SIG-M5 treated with dmso at 0.1 percent for 504 hours (cell line): Measurements from ENCODE around the gene DTHD1.

Experiments
- DNase-seq: peaks from one replicate; lab custom pipeline; 2025; ENCODE audit not compliant: unreplicated experiment; lab: John Stamatoyannopoulos, UW

The DTHD1 gene

DNA sequence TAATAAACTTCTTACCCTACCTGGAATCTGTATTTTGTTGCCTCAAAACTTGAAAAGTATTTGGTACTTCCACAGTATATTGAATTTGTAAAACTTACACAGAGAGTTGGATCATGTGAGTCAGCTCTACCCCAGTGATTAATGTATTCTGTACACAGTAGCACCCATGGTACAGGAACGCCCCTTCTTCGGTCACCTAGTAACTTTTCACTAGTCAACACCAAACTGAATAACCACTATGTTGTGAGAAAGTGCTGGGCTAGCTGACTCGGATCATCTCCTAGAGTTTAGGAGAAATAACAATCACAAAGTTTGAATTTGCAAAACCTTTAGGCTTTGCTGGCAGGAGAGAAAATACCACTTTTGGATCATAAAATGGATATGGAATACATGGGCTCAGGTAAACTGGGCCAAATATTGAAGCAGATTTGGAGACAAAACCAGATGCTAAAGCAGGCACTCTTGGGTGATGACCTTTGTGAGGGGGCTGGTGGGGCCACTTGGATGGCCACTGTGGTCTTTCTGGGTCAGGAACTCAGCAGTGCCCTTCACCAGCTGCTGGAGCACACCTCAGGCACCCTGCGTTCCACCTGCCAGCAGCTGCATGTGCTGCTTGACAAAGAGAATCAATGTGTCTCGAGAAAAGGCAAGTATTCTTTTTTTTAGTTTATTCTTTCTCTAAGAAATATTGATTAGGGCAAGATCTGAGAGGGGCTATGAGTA, at the start of gene DTHD1:
Gene DTHD1, plus strand, starts transcription at position 233 of the 723 bp plus-strand sequence. Its CDS starts 143 bp downstream, at position 376.
- no peak for DNase-seq

DNA sequence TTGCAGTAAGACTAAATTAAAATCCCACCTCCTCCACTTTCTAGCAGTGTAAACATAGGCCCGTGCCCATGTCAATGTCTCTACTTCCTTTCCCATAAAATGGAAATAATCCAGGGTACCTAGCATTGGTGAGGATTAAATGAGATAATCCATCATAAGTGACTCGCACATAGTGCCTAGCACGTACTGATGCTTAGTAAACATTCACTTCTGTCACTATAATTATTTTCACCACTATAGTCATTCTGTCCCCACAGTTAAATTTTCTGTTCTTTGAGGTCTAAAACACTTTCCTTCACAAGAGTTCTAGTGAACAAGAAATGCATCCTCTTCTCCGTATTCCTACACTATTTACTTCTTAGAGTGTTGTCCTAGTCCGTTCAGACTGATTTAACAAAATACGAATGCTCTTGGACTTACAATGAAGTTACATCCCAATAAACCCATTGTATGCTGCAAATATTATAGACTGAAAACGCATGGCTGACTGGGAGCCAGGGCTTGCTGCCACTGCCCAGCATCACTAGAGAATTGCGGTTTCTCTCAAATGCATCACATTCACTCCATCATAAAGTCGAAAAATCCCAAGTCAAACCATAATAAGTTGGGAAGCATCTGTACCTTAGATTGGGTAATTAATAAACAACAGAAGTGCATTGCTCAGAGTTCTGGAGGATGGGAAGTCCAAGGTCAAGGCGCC, 47.7 kb upstream of the DTHD1 start:
- DNase-seq, result no peak

DNA sequence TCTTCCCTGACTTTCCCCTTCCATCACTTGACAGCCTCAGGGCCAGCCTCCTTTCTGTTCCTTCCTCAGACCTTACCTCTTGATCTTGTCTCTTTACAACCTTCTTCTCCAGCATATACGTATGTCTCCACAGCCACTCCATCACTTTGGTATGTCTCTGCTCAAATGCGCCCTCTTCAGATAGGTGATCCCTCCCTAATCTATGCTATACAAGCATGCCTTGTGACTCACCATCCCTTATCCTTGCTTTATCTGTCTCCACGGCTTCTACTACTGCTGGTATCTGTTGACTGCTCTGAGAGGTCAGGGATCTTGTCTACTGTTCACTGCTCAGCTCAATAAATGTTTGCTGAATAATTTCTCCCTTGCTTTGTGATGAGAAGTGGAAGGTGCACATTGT, 46.1 kb upstream of the DTHD1 start:
- DNase-seq, result peak; percentile 29

DNA sequence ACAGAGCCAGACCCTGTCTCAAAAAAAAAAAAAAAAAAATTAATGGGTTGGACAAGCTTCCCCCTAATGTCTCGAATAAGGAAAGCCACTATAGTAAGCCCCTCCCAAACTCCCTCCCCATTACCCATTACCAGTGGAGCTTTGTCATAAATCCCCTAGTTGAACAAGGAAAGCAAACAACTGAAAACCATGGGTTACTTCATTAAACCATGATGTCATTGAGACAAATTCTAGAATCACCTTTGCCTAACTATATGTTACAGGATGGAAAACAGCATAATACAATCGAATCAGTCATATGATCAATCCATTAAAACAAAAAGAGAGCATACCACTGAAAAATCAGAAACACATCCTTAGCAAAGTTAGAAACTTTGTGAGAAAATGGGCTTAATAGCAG, 45.3 kb upstream of the DTHD1 start:
- DNase-seq, result no peak

DNA sequence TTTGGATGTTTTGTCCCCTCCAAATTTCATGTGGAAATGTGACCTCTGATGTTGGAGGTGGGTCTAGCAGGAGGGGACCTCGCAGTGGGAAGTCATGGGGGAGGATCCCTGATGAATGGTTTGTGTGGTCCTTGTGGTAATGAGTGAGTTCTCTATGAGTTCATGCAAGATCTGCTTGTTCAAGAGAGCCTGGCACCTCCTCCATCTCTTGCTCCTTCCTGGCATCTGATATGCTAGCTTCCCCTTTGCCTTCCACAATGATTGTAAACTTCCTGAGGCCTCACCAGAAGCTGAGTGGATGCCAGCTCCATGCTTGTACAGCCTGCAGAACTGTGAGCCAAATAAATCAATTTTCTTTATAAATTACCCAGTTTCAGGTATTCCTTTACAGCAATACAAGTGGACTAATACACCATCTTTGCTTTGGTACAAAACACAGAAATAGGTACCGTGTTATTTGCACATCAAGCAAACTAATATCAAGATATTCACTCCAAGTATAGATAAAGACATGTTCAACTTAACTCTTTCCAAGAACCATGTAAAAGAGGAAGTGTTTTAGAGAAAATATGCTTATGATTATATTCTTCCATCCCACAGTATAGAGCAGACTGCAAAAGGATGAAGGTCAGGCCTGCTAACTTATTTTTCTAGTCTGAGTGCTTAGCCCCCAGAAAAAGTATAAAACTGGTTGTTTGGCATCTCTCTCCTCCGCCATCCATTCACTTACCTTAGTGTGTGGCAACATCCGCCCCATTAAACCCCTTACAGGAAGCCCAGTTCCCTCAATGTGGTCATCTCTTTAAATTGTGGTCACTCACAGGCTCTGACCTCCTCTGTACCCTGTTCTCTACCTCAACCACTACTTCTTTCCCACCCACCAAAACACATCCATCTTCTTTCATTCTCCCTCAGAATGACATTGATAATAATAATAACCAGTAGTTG, 43.8 kb upstream of the DTHD1 start:
- DNase-seq, result no peak

DNA sequence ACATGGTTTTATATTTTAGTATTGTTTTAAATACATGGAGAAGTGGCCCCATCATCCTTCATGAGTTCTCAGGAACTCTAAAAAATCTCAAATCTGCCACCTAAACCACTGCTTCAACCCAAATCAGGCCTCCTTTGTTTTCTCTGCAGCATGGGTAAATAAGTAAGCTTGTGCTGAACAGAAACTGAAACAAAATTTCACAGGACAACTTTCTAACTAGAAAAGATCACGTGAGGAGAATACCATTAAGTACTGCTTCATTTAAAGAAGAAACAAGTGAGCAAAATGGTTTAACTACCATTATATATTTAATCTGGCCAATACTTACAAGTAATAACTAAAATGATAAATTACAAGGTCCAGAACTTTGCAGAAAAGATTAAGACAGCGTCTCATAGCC, 39.6 kb upstream of the DTHD1 start:
- DNase-seq, result no peak

GRCh38 chr4:36242629-36243354, 38.6 kb upstream of the DTHD1 start:
- DNase-seq, result no peak

DNA sequence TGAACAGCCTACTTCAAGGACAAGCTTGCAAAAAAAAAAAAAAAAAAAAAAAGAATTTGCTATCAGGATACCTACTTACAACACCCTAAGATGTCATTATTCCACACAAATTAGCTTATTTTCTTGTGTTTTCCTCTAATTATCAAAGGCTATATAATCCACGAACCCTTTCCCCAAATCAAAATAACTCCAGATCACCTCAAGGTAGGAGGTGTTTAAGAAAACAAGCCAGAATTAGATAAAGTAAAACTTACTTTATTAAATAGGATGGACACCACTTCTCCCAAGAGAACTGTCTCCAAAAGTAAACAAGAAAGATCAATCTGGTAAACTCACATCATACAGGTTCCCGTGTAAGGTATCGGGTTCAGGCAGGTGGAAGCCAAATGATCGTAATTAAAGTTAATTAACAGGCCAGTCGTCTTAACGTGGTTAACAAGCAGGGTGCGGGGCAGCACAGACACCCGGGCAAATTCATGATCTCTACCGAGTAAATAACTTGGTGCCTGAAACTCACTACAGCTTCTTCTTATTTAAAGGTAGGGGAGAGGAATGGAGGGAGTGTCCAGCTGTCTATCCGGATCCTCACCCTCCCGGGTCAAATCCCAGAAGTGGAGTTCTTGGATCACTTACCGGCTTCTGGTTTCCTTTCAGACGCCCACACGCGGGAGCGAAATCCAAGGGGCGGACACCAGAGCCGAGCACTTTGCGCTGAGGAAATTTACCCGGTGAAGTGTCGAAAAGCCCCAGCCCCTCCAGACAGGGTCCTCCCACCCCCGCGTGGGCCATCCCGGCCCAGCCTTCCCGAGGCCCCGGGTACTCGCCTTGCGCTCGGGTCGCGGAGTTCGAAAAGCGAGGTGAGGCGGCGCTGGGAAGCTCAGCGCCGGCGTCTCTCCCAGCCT, 37.8 kb upstream of the DTHD1 start:
- no peak for DNase-seq

DNA sequence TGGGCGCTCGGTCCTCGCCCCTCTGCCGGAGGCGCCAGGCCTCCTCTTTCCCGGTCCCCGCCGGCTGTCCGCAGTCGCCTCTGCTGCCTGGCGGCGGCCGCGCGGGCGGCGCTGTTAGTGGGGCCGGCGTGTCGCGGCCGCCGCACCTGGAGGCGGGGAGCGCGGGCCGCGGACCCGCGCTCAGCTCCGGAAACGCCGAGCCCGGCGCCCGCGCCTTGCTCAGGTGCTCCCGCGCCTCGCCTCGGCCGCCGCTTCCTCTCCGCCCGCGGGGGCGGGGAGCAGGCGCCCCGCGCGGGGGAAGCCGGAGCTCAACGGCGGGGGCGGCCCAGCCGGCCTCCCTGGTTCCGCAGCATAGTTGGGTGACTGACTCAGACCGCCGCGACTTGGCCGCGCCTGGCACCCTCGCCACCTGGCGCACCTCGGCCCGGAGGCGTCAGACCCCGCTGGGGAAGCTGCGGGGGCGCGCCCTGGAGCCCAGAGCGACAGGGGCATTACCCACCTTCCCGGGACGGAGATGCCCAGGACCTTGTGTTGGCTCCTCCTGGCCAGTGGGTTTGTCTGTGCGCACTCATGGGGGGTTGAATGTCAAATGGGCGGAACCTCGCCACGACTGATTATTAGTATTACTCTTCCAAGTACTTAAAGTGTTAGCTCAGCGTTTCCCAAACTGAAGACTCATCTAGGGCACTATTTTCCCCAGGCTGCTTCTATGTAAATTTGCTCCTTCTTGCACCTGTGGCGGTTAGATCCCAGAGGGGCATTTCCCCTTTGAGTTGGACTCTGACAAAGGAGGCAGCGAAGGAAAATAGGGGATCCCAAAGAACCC, 36.9 kb upstream of the DTHD1 start, which contains the start of gene ARAP2:
Gene ARAP2, minus strand, starts transcription at position 258 of the 826 bp plus-strand sequence. CDS start 15,028 bp downstream, outside the sequence.
- peak; percentile 45 for DNase-seq

DNA sequence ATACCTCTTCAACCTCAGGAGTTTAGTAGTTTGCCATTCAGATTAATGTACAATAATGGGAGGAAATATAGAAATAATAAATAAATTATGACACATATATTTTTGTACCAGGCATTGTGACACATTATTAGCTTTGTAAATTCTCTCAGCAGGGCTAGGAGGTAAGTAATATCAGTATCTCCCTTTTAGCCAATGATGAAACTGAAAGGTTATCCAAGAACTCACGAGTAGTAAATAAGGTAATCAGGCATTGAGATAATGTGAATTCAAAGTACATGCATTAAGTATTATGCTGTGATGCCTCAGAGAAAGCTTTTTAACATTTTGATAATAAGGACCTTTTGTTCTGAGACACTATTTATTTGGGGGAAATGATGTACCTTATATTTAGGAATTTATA, 31.8 kb upstream of the DTHD1 start:
- DNase-seq, result no peak

DNA sequence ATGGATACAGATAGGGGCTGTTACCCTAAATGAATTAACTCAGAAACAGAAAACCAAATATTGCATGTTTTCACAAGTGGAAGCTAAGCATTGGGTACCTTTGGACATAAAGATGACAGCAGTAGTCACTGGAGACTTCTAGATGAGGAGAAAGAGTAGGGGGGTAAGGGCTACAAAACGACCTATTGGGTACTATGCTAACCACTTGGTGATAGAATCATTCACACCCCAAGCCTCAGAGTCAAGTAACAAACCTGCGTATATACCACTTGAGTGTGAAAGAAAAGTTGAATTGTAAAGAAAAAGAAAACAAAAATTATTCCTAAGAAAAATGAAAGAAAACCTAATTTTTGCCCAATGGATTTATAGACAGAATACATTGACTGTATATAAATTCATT, 29.4 kb upstream of the DTHD1 start:
- DNase-seq, result no peak

DNA sequence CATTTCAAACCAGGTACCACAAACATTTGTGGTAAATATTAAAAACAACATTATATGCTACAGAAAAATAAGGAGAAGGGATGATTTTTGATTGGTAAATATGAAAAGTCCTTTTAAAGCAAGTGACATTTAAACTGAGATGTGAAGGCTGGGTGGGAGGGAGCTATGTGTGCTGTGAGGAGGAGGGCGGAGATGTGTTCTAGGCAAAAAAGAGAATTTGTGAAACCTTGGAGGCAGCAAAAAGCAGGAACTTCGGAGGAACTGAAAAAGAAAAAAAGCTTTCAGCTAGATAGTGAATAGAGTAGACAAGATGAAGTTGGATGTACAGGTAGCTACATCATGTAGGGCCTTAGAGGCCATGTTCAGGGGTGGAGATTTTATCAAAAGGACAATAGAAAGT, 27.0 kb upstream of the DTHD1 start:
- DNase-seq, result no peak

- DNase-seq, result peak; percentile 85
These were observed 25.8 kb upstream of the DTHD1 start for GRCh38 chr4:36255577-36255976.

- no peak for DNase-seq
These were observed 25.0 kb upstream of the DTHD1 start for GRCh38 chr4:36256398-36256891.

DNA sequence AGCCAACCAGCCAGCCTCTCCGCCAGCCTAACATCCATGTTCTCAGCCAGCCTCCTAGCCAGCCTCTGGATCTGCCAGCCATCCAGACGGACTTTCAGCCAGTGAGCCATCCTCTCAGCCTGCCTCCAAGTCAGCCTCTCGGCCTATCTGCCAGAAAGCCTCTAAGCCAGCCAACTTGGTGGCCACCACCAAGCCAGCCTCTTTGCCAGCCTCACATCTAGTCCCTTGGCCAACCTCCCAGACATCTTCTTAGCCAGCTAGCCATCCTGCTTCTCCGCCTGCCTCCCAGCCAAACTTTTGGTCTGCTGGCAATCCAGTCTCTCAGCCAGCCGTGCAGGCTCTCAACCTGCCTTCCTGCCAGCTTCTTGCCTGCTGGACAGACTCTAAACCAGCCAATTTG, 20.7 kb upstream of the DTHD1 start:
- DNase-seq, result no peak

GRCh38 chr4:36264207-36264826, 17.1 kb upstream of the DTHD1 start:
- DNase-seq, result no peak

DNA sequence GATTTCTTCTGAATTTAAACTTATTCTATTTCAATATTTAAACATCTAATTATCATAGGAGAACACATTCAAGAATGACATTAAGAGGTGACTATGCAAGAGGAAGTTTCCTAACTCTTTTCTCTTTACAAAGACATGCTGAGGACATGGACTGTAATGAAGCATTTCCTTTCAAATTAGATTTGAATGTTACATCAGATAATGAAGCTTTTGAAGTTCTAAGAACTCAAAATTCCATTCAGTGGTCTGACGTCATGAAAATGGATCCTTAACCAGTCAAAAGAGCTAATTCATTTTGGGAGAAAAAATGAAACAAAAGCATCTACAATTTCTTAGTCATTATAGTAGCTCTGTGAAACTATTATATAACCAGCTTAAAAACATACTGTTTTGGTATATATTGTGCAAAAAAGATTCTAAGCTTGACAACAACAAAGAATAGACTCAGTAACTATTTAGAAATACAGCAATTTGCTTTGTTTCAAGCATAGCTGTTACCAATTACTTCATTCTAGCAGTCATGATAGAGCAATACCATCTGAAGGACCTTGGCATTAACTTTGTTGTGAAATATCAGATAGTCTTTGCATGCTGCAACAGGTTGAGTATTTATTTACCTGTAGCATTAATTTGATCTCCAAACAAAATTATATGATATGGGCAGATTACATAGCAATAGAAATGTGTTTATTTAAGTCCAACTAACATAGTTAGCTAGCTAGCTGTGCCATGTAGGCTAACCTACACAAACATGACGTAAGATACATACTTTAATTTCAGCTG, 13.7 kb upstream of the DTHD1 start:
- peak; percentile 22 for DNase-seq
